G401.6 (cell line): ENCODE results near the gene MTF1.
"Not testable (repeated sequence)": the region's sequence is repeated elsewhere in the genome, so short reads cannot be mapped to it uniquely, and the experiment has no call there.

Experiments
- FAIRE-seq: peaks from 2 replicates; lab custom pipeline; 2012; peaks lifted over from hg19 to GRCh38; lab: Jason Lieb, UNC

The MTF1 gene

DNA sequence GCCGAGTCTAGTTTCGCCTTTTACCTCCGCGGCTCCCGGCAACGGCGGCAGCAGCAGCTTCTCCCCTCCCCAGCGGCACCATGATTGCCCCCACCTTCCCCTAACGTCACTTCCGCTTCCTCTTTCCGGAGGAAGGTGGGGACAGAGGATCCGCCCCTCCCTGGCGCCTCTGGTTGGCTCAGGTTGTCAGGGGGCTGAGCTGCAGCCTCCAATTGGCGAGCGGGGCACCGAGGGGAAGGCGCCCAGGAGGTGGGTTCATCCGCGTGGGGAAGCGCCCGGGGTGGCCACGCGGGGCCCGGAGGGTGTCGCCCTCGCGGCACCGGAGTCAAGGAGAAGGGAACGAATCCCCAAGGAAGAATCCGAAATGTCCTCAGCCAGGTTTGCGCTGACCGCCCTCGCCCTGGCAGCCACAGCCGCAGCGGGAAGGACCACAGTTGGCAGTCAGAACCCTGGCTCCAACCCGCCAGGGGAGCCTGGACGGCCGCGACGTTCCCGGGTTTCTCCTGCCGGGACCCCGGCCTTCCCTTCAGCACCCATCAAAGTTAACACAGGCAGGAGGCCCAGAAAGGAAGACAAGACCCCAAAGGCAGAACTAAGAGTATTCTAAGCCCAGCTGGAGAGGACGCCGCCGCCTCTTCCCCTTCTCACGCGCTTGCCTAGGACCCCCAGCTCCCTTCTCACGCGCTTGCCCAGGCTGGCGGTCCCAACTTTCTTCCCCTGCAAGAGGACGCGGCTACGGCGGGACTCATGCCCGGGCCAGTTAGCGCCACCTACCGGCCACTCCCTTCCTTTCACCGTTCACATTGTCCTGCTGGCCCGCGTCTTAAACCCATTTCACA is at the start of gene MTF1:
Gene MTF1, minus strand, starts transcription at position 86 of the 839 bp plus-strand sequence. CDS start 1,934 bp downstream, outside the sequence.
- peak; percentile 95 for FAIRE-seq

GRCh38 chr1:37908531-37908930 is 49.1 kb upstream of the MTF1 start:
- not testable (repeated sequence) for FAIRE-seq

- not testable (repeated sequence) for FAIRE-seq
Observed at GRCh38 chr1:37907416-37908125, 48.2 kb upstream of the MTF1 start.

GRCh38 chr1:37906591-37906990 is 47.2 kb upstream of the MTF1 start:
- FAIRE-seq = not testable (repeated sequence)

DNA sequence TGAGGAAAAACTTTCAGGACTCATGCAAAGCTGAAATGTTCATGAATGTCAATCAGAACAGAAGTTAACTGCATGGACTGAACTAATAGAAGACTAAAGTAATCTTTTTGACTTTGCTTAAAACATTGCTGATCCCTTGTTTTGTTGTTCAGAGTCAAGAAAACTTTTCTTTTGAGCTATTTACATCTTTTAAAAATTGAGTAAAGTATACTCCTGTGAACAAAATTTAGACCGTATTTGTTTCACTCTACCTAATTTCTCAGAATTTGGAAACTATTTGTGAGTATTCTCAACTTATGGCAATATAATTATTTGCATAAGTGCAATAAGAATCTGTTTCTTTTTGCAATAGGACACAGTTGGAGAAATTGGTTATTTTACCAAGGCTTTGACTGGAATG is 46.3 kb upstream of the MTF1 start:
- no peak for FAIRE-seq

DNA sequence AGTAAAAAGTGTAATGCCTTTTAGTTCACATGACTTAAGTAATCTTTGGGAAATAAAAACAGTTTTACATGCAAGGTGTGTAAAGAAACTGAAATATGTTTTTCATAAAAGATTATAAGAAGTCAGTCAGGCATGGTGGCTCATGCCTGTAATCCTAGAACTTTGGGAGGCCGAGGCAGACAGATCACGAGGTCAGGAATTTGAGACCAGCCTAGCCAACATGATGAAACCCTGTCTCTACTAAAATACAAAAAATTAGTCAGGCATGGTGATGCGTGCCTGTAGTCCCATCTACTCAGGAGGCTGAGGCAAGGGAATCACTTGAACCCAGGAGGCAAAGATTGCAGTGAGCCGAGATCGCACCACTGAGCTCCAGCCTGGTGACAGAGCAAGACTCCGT is 44.5 kb upstream of the MTF1 start:
- FAIRE-seq = not testable (repeated sequence)

GRCh38 chr1:37902983-37903382 is 43.6 kb upstream of the MTF1 start:
- FAIRE-seq = no peak

- no peak for FAIRE-seq
Observed at GRCh38 chr1:37901893-37902225, 42.5 kb upstream of the MTF1 start.

- no peak for FAIRE-seq
Observed at GRCh38 chr1:37901191-37901892, 42.0 kb upstream of the MTF1 start.

DNA sequence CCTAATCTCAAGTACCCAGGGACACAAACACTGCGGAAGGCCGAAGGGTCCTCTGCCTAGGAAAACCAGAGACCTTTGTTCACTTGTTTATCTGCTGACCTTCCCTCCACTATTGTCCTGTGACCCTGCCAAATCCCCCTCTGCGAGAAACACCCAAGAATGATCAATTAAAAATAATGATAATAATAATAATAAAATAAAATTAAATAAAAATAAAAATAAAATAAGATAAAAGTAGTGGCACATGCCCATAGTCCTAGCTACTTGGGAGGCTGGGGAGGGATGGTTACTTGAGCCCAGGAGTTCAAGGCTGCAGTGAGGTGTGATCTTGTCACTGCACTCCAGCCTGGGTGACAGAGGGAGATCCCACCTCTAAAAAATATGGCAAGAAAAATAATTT is 38.2 kb upstream of the MTF1 start:
- FAIRE-seq = not testable (repeated sequence)

DNA sequence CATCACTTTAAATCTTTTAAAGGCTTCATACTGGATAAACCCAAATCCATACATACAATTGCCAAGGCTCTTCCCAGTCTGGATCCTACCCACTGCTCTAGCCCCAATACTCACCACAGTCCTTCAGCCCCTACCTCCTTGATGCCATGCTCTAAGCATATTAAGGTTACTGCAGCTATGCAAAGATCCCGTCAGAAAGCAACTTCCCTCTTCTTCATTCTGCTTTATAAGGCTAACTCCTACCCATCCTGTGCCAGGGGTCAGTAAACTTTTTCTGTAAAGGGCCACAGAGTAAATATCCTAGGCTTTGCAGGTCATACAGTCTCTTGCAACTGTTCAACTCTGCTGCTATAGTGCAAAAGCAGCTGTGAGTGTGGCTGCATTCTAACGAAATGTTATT is 34.3 kb upstream of the MTF1 start:
- FAIRE-seq = no peak

- no peak for FAIRE-seq
Observed at GRCh38 chr1:37892151-37893047, 33.0 kb upstream of the MTF1 start.

DNA sequence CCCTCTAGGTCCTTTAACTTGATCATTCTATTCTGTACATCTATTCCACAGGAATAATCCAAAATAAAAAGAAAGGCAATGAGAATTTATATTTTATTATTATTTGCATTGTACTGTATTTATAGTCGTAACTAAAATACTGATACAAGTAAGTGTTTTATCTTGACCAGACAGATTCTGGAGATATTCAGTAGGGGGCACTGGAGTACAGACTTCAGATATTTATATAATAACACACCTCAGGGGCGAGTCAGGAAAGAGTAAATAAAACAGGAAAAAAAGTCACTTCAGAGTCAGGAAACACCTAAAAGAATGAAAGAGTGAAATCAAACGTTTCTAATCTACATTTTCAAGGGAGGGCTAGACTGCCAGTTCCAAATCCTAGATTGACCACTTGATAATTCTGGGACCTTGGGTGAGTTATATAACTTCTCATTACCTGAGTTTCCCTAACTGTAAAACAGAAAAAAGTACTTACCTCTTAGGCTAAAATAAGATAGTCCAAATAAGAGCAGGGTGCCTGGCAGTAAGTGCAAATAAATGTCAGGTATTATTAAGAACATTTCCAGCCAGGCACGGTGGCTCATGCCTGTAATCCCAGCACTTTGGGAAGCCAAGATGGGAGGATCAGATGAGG is 31.1 kb upstream of the MTF1 start:
- peak; percentile 97 for FAIRE-seq

DNA sequence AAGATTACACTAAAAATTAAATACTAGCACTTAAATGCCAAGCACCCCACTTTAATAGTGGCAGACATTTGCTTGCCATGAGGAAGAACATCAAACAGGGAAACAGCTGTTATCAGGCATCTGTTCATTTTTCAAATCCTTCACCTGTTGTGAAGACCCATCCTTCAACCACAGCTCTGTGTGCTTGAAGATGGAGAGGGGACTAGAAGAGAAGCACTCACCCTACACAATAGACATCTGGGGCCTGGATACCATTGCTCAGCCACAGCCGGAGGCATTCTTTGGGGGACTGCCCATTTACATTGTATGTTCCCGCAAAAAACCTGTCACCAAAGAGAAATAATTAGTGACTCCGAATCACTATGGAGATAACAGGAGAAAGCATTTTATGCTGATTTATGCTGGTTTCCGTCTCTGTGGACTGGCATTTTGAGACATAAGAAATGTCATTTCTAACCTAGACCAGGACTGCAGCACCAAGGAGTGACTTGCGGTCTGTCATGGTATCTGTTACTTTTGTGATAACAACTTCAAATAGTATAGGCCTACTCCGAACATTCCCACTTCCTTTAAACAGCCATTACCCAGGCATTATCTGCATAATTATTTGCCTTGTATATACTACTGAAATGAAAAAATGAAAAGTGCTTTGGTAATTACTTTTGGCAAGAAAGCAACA is 28.8 kb upstream of the MTF1 start:
- no peak for FAIRE-seq

- no peak for FAIRE-seq
Observed at GRCh38 chr1:37884145-37884544, 24.8 kb upstream of the MTF1 start.

DNA sequence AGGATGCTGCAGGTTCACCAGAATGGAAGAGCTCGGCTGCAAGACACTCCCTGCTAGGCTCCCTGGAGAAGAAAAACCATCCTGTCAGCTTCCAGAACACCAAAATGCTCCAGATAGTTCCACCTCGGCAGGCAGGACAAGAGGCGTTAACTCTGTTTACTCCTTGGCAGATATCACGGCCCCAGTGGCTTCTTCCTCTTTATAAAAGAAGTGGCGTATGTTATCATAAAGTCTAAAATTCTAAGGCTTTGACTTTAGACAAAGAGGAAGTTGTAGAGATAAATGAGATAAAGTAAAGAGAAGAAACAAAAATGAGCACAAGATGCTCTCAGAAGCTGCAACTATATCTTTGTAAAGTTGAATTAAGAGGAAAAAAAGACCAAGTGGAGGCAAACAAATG is 24.3 kb upstream of the MTF1 start:
- FAIRE-seq = no peak

- FAIRE-seq = no peak
Observed at GRCh38 chr1:37879865-37880264, 20.5 kb upstream of the MTF1 start.

- no peak for FAIRE-seq
Observed at GRCh38 chr1:37878071-37878470, 18.7 kb upstream of the MTF1 start.

DNA sequence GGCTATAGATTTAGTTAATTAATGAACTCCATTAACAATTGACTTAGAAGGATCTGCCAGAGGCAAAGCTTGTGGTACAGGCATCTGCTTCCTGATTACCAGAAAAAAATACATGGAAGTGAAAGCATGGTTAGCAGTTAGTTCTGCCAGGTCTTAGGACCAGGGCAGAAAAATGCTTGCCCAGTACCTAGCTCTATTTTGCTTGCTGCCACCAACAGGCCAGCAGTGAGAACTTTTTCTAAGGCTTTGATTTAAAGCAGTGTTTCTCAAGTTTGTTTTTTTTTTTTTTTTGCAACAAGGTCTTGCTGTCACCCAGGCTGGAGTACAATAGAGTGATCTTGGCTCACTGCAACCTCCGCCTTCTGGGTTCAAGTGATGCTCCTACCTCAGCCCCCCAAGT is 16.4 kb upstream of the MTF1 start:
- peak; percentile 74 for FAIRE-seq

DNA sequence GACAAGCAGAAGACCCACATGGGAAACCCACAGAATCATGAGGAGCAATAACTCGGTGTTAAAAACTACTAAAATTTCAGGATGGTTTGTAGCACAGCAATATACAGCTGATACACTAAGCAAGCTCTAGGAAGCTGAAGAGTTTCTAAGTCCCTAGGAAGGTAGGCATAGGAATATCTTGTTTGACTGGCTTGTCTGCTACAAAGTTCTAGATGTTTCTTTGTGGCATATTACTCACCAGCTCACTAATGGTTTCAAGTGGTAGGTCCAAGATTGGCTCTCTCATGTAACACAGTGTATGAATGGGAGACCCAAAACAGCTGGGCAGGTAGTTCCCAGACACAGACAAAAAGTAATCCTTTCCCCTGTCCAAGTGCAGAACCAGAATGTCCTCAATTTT is 13.3 kb upstream of the MTF1 start:
- no peak for FAIRE-seq

DNA sequence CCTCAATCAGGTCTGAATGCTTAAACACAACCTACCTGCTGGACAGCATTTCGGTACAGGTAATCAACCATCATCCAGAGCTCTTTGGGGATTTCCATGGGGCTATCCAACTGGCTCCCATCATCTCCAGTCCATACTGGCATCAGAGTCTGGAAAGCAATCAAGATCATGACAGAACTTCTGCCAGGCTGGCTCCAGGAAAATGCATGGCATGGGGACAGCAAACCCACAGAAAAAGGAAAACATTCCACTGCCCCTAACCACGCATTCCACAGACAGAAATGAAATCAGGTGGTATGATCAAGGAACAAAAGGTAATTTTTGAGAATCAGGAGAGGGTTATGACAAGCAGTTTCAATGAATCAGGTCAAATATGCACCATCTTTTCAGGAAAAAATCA is 9.1 kb upstream of the MTF1 start:
- FAIRE-seq = no peak
